DND-41 (cell line): ENCODE measurements around the gene KCNA3.
A peak's percentile ranks its signal among the peaks of the same experiment; 100 is the strongest.

ENCODE experiments used
- ATAC-seq: fragments of 200-7000 bp; cut with Tn5 transposase; 3 replicates; pipeline ENCODE4 v1.9.1; 2021; ENCODE audit warnings: low read depth; ENCODE audit not compliant: insufficient read depth
- DNase-seq: peaks from one replicate; pipeline ENCODE4 v3.0.0-alpha.2; 2020
- H2AFZ ChIP-seq: 2 replicates; pipeline ENCODE4 v1.6.0; 2012; ENCODE audit warnings: low read depth, low read length
- H3K27ac ChIP-seq: 2 replicates; pipeline ENCODE4 v1.5.1; 2012; ENCODE audit warnings: low read length, inconsistent platforms
- H3K27me3 ChIP-seq: fragments of 200-600 bp; sonication (generic); 2 replicates; pipeline ENCODE4 v1.6.0; 2012; ENCODE audit warnings: low read length, mild to moderate bottlenecking, inconsistent platforms; ENCODE audit not compliant: insufficient read depth, poor library complexity
- H3K36me3 ChIP-seq: 2 replicates; pipeline ENCODE4 v1.5.1; 2012; ENCODE audit warnings: low read length, inconsistent platforms; ENCODE audit not compliant: insufficient read depth
- H3K4me1 ChIP-seq: 2 replicates; pipeline ENCODE4 v1.5.1; 2012; ENCODE audit warnings: mild to moderate bottlenecking, low read length; ENCODE audit not compliant: insufficient read depth
- H3K4me2 ChIP-seq: 2 replicates; pipeline ENCODE4 v1.6.0; 2012; ENCODE audit warnings: mild to moderate bottlenecking, moderate library complexity, low read length, inconsistent platforms; ENCODE audit not compliant: insufficient read depth
- H3K4me3 ChIP-seq, 2 experiments: fragments of 200-600 bp in 1 of 2; shearing (Covaris generic) in 1 of 2; 2 replicates each; pipeline ENCODE4 v1.5.1; 2012 to 2016; ENCODE audit warnings: inconsistent platforms in 2 of 2, low read length in 2 of 2, mild to moderate bottlenecking in 2 of 2, low read depth in 1 of 2, moderate library complexity in 1 of 2
- H3K79me2 ChIP-seq: 2 replicates; pipeline ENCODE4 v1.6.0; 2012; ENCODE audit warnings: low read length, inconsistent platforms; ENCODE audit not compliant: insufficient read depth
- H3K9ac ChIP-seq: 2 replicates; pipeline ENCODE4 v1.6.0; 2012; ENCODE audit warnings: low read depth, mild to moderate bottlenecking, inconsistent platforms, low read length, moderate library complexity
- H3K9me3 ChIP-seq: 2 replicates; pipeline ENCODE4 v1.5.1; 2012; ENCODE audit warnings: low read length, moderate library complexity, mild to moderate bottlenecking, inconsistent platforms; ENCODE audit not compliant: insufficient read depth, severe bottlenecking
- H4K20me1 ChIP-seq: 2 replicates; pipeline ENCODE4 v1.6.0; 2012; ENCODE audit warnings: low read length; ENCODE audit not compliant: insufficient read depth
- CTCF ChIP-seq: IDR thresholded peaks from 2 replicates; pipeline ENCODE4 v1.5.1; 2012; ENCODE audit warnings: borderline replicate concordance, low read length, moderate library complexity, mild to moderate bottlenecking; ENCODE audit not compliant: poor library complexity, severe bottlenecking; ENCODE audit errors: extremely low read depth
- EZH2 ChIP-seq: IDR thresholded peaks from 3 replicates; pipeline ENCODE4 v1.6.1; 2012; ENCODE audit warnings: borderline replicate concordance, low read depth, mild to moderate bottlenecking, moderate library complexity, low read length, inconsistent platforms; ENCODE audit not compliant: severe bottlenecking

Gene KCNA3

GRCh38 chr1:110657351-110657750 is 17.4 kb downstream of the KCNA3 start:
- no peak overlapping the region for H3K27ac ChIP-seq
- TF ChIP-seq CTCF (no peak), EZH2 (no peak)
- H3K36me3 ChIP-seq: no peaks in the 10 kb centered on the region
- H3K4me2 ChIP-seq: no peak overlapping the region
- no peak overlapping the region for H3K9ac ChIP-seq
- no peak for DNase-seq
- no peaks in the 10 kb centered on the region for H3K79me2 ChIP-seq
- H3K4me1 ChIP-seq: no peaks in the 10 kb centered on the region
- H4K20me1 ChIP-seq: no peaks in the 10 kb centered on the region
- ATAC-seq: no peak
- no peak overlapping the region for H3K4me3 ChIP-seq
- no peaks in the 10 kb centered on the region for H3K27me3 ChIP-seq
- H3K9me3 ChIP-seq: no peaks in the 10 kb centered on the region
- H2AFZ ChIP-seq: no peak overlapping the region

GRCh38 chr1:110650609-110651008 is 24.1 kb downstream of the KCNA3 start:
- Histone ChIP-seq H3K27ac (no peak overlapping the region), H4K20me1 (no peaks in the 10 kb centered on the region; the same call in 1 of the 2 replicates), H3K4me3 (no peak overlapping the region), H3K79me2 (no peaks in the 10 kb centered on the region), H3K4me1 (peaks cover 32% of the 10 kb centered on the region), H2AFZ (no peak overlapping the region), H3K36me3 (no peaks in the 10 kb centered on the region), H3K27me3 (no peaks in the 10 kb centered on the region), H3K9ac (no peak overlapping the region), H3K9me3 (no peaks in the 10 kb centered on the region), H3K4me2 (no peak overlapping the region)
- TF ChIP-seq EZH2 (no peak), CTCF (no peak)
- DNase-seq (no peak), ATAC-seq (no peak)

GRCh38 chr1:110648417-110648816 is 26.3 kb downstream of the KCNA3 start:
- DNase-seq: no peak
- no peak overlapping the region for H3K4me3 ChIP-seq
- no peaks in the 10 kb centered on the region for H3K36me3 ChIP-seq
- no peak for TF ChIP-seq CTCF
- no peak for TF ChIP-seq EZH2
- H3K4me2 ChIP-seq: 0 out of 2 replicates have a peak overlapping the region, but pooled peaks have one; percentile 35
- H3K79me2 ChIP-seq: no peaks in the 10 kb centered on the region
- ATAC-seq: no peak
- H3K4me1 ChIP-seq: peaks cover 32% of the 10 kb centered on the region
- H3K27me3 ChIP-seq: peaks cover 2% of the 10 kb centered on the region
- H2AFZ ChIP-seq: no peak overlapping the region
- no peak overlapping the region for H3K27ac ChIP-seq
- H4K20me1 ChIP-seq: no peaks in the 10 kb centered on the region; the same call in 1 of the 2 replicates
- H3K9ac ChIP-seq: no peak overlapping the region
- no peaks in the 10 kb centered on the region for H3K9me3 ChIP-seq
